HEK293 (cell line): Measurements from ENCODE around the gene SMPX.

Source experiments
- CTCF ChIA-PET: fragments of 350-600 bp; formaldehyde crosslinking; extraction: SDS; loops from one replicate; lab custom pipeline; 2021; ENCODE audit warnings: antibody characterized with exemption; lab: Yijun Ruan, JAX
- POLR2A ChIA-PET: fragments of 300-600 bp; formaldehyde crosslinking; extraction: SDS; loops from one replicate; lab custom pipeline; 2020; ENCODE audit warnings: antibody characterized with exemption, inconsistent platforms; lab: Yijun Ruan, JAX
- H3K27ac ChIP-seq: fragments of 200-500 bp; sonication (Bioruptor generic); 2 replicates; pipeline ENCODE4 v1.5.1; 2014; ENCODE audit warnings: low read depth, low read length, control low read depth, inconsistent platforms; ENCODE audit errors: extremely low read depth
- H3K36me3 ChIP-seq, 2 experiments: fragments of 200-500 bp in 1 of 2; sonication (Bioruptor generic) in 1 of 2; 1 replicate in 1 of 2; 2 replicates in 1 of 2; pipeline ENCODE4 v1.5.1; 2014 to 2017; ENCODE audit warnings: inconsistent platforms in 2 of 2, low read length in 2 of 2; ENCODE audit not compliant: control insufficient read depth in 2 of 2, insufficient read depth in 1 of 2
- H3K4me1 ChIP-seq: fragments of 200-500 bp; sonication (Bioruptor generic); 2 replicates; pipeline ENCODE4 v1.5.1; 2014; ENCODE audit warnings: mild to moderate bottlenecking, low read length, inconsistent platforms; ENCODE audit not compliant: control insufficient read depth, insufficient read depth
- H3K4me3 ChIP-seq: 2 replicates; pipeline ENCODE4 v1.5.1; 2011; ENCODE audit warnings: low read depth, mild to moderate bottlenecking, control low read depth, low read length, moderate library complexity
- H3K9me3 ChIP-seq: fragments of 200-500 bp; sonication (Bioruptor generic); 2 replicates; pipeline ENCODE4 v1.5.1; 2014; ENCODE audit warnings: low read depth, low read length, inconsistent platforms; ENCODE audit not compliant: control insufficient read depth, insufficient read depth
- BCL11B ChIP-seq: fragments of 450-650 bp; formaldehyde crosslinking; IDR thresholded peaks from 2 replicates; pipeline ENCODE4 v1.5.1; 2016; ENCODE audit warnings: low read depth, missing biosample characterization, missing genetic modification characterization
- GLI4 ChIP-seq: fragments of 450-650 bp; formaldehyde crosslinking; IDR thresholded peaks from 2 replicates; pipeline ENCODE4 v1.5.1; 2016; ENCODE audit warnings: missing biosample characterization, missing genetic modification characterization
- OVOL3 ChIP-seq: fragments of 450-650 bp; formaldehyde crosslinking; IDR thresholded peaks from 2 replicates; pipeline ENCODE4 v1.5.1; 2016; ENCODE audit warnings: missing biosample characterization, missing genetic modification characterization
- REPIN1 ChIP-seq: fragments of 450-650 bp; formaldehyde crosslinking; IDR thresholded peaks from 2 replicates; pipeline ENCODE4 v1.5.1; 2017; ENCODE audit warnings: missing biosample characterization, missing genetic modification characterization, low read depth
- SALL2 ChIP-seq: fragments of 450-650 bp; formaldehyde crosslinking; IDR thresholded peaks from 2 replicates; pipeline ENCODE4 v1.5.0; 2017; ENCODE audit warnings: missing biosample characterization, mild to moderate bottlenecking, missing genetic modification characterization, borderline replicate concordance
- ZBTB1 ChIP-seq: fragments of 450-650 bp; formaldehyde crosslinking; IDR thresholded peaks from 2 replicates; pipeline ENCODE4 v1.5.1; 2016; ENCODE audit warnings: missing biosample characterization, missing genetic modification characterization
- ZBTB20 ChIP-seq: fragments of 450-650 bp; formaldehyde crosslinking; IDR thresholded peaks from 2 replicates; pipeline ENCODE4 v1.5.1; 2016; ENCODE audit warnings: missing biosample characterization, missing genetic modification characterization
- ZEB2 ChIP-seq: fragments of 450-650 bp; formaldehyde crosslinking; IDR thresholded peaks from 2 replicates; pipeline ENCODE4 v1.5.1; 2016; ENCODE audit warnings: missing biosample characterization, missing genetic modification characterization
- ZFHX2 ChIP-seq: fragments of 450-650 bp; formaldehyde crosslinking; conservative IDR thresholded peaks from 2 replicates; pipeline ENCODE4 v1.5.1; 2016; ENCODE audit warnings: missing biosample characterization, missing genetic modification characterization
- ZFP41 ChIP-seq: fragments of 450-650 bp; formaldehyde crosslinking; IDR thresholded peaks from 2 replicates; pipeline ENCODE4 v1.5.1; 2016; ENCODE audit warnings: missing biosample characterization, missing genetic modification characterization, borderline replicate concordance
- ZNF140 ChIP-seq: fragments of 450-650 bp; formaldehyde crosslinking; IDR thresholded peaks from 2 replicates; pipeline ENCODE4 v1.5.1; 2016; ENCODE audit warnings: missing biosample characterization, missing genetic modification characterization
- ZNF169 ChIP-seq: fragments of 450-650 bp; formaldehyde crosslinking; IDR thresholded peaks from 2 replicates; pipeline ENCODE4 v1.5.1; 2016; ENCODE audit warnings: missing biosample characterization, missing genetic modification characterization
- ZNF221 ChIP-seq: fragments of 450-650 bp; formaldehyde crosslinking; IDR thresholded peaks from 2 replicates; pipeline ENCODE4 v1.5.1; 2017; ENCODE audit warnings: missing biosample characterization, missing genetic modification characterization, borderline replicate concordance
- ZNF394 ChIP-seq: fragments of 450-650 bp; formaldehyde crosslinking; IDR thresholded peaks from 2 replicates; pipeline ENCODE4 v1.5.1; 2016; ENCODE audit warnings: missing biosample characterization, missing genetic modification characterization, mild to moderate bottlenecking, moderate library complexity, borderline replicate concordance
- ZNF404 ChIP-seq: fragments of 450-650 bp; formaldehyde crosslinking; IDR thresholded peaks from 2 replicates; pipeline ENCODE4 v1.5.1; 2017; ENCODE audit warnings: missing biosample characterization, missing genetic modification characterization
- ZNF501 ChIP-seq: fragments of 450-650 bp; formaldehyde crosslinking; IDR thresholded peaks from 2 replicates; pipeline ENCODE4 v1.5.1; 2016; ENCODE audit warnings: missing biosample characterization, missing genetic modification characterization
- ZNF561 ChIP-seq: fragments of 450-650 bp; IDR thresholded peaks from 2 replicates; pipeline ENCODE4 v1.5.1; 2018; ENCODE audit warnings: missing biosample characterization, missing genetic modification characterization, borderline replicate concordance
- ZNF629 ChIP-seq: fragments of 450-650 bp; formaldehyde crosslinking; IDR thresholded peaks from 2 replicates; pipeline ENCODE4 v1.5.1; 2017; ENCODE audit warnings: missing biosample characterization, missing genetic modification characterization
- ZNF707 ChIP-seq: fragments of 450-650 bp; formaldehyde crosslinking; IDR thresholded peaks from 2 replicates; pipeline ENCODE4 v1.5.1; 2016; ENCODE audit warnings: missing biosample characterization, missing genetic modification characterization
- ZNF791 ChIP-seq: fragments of 450-650 bp; formaldehyde crosslinking; IDR thresholded peaks from 2 replicates; pipeline ENCODE4 v1.5.1; 2016; ENCODE audit warnings: missing biosample characterization, missing genetic modification characterization
- ZNF843 ChIP-seq: fragments of 450-650 bp; formaldehyde crosslinking; IDR thresholded peaks from 2 replicates; pipeline ENCODE4 v1.5.1; 2016; ENCODE audit warnings: missing biosample characterization, missing genetic modification characterization
- TF ChIP-seq, protein P1 (sequence below): fragments of 450-650 bp; formaldehyde crosslinking; IDR thresholded peaks from 2 replicates; pipeline ENCODE4 v1.5.1; 2016; ENCODE audit warnings: missing biosample characterization, missing genetic modification characterization, low read depth
- TF ChIP-seq, protein P2 (sequence below): fragments of 450-650 bp; formaldehyde crosslinking; IDR thresholded peaks from 2 replicates; pipeline ENCODE4 v1.5.1; 2016; ENCODE audit warnings: missing biosample characterization, missing genetic modification characterization
- TF ChIP-seq, protein P3 (sequence below): fragments of 450-650 bp; formaldehyde crosslinking; IDR thresholded peaks from 2 replicates; pipeline ENCODE4 v1.5.0; 2017; ENCODE audit warnings: missing biosample characterization, missing genetic modification characterization, borderline replicate concordance
- TF ChIP-seq, protein P4 (sequence below): sonication (generic); formaldehyde crosslinking; IDR thresholded peaks from 2 replicates; pipeline ENCODE4 v1.8.1; 2022; ENCODE audit warnings: mild to moderate bottlenecking, moderate library complexity, missing genetic modification reagents
- TF ChIP-seq, protein P5 (sequence below): fragments of 450-650 bp; formaldehyde crosslinking; IDR thresholded peaks from 2 replicates; pipeline ENCODE4 v1.5.1; 2016; ENCODE audit warnings: missing biosample characterization, missing genetic modification characterization

SMPX gene

DNA sequence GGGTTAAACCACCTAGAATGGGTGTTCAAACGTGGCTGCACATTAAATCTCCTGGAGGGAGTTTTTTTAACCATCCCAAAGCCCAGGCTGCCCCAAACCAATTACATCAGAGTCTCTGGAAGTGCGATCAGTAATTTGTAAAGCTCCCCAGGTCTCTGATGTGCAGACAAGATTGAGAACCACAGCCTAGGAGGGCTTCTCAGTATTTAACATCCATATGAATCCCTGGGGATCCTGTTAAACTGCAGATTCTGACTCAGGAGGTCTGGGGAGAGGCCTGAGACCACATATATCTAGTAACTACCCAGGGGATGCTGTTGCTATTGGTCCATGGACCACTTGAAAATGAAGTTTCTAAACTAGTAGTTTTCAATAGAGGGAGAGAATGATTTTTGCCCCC, 42.6 kb downstream of the SMPX start:
- CTCF ChIA-PET = no interaction called here

DNA sequence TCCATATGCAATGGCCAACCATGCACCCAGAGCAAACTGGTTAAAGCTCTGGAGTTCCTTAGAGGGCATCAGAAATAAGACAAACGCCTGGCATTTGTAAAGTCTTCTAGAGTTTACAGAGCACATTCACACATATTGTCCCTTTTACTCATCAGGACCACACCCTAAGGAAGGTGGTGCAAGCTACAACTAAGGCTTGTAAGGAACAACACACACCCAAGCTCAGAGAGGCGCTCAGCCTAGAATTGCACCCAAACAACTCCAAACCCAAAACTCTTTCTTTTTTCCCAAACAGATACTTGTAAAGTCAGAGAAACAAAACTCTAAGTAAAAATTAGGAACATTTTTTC, 46.1 kb downstream of the SMPX start:
- ChIA-PET CTCF (interaction anchor here (1.1 to 2.8 kb wide), 2 partner anchors 11 to 13 kb away, joined by 4 to 8 read pairs; no protein-coding TSS in a partner anchor), POLR2A (no interaction called here)
- TF ChIP-seq, protein P1, sequence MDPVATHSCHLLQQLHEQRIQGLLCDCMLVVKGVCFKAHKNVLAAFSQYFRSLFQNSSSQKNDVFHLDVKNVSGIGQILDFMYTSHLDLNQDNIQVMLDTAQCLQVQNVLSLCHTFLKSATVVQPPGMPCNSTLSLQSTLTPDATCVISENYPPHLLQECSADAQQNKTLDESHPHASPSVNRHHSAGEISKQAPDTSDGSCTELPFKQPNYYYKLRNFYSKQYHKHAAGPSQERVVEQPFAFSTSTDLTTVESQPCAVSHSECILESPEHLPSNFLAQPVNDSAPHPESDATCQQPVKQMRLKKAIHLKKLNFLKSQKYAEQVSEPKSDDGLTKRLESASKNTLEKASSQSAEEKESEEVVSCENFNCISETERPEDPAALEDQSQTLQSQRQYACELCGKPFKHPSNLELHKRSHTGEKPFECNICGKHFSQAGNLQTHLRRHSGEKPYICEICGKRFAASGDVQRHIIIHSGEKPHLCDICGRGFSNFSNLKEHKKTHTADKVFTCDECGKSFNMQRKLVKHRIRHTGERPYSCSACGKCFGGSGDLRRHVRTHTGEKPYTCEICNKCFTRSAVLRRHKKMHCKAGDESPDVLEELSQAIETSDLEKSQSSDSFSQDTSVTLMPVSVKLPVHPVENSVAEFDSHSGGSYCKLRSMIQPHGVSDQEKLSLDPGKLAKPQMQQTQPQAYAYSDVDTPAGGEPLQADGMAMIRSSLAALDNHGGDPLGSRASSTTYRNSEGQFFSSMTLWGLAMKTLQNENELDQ (tag by site-specific recombination) = no peak
- TF ChIP-seq REPIN1 (tag by site-specific recombination) = no peak
- TF ChIP-seq, protein P2, sequence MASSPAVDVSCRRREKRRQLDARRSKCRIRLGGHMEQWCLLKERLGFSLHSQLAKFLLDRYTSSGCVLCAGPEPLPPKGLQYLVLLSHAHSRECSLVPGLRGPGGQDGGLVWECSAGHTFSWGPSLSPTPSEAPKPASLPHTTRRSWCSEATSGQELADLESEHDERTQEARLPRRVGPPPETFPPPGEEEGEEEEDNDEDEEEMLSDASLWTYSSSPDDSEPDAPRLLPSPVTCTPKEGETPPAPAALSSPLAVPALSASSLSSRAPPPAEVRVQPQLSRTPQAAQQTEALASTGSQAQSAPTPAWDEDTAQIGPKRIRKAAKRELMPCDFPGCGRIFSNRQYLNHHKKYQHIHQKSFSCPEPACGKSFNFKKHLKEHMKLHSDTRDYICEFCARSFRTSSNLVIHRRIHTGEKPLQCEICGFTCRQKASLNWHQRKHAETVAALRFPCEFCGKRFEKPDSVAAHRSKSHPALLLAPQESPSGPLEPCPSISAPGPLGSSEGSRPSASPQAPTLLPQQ (tag by site-specific recombination) = no peak
- TF ChIP-seq ZFP41 = no peak
- no peak for TF ChIP-seq ZNF394
- no peak for TF ChIP-seq ZNF629 (tag by site-specific recombination)
- TF ChIP-seq ZNF843 (tag by site-specific recombination) = no peak
- TF ChIP-seq ZNF791 (tag by site-specific recombination) = no peak
- no peak for TF ChIP-seq SALL2 (tag by site-specific recombination)
- TF ChIP-seq ZNF140 = no peak
- no peak for TF ChIP-seq ZNF501 (tag by site-specific recombination)
- no peak for TF ChIP-seq ZNF221 (tag by site-specific recombination)
- no peak for TF ChIP-seq ZNF404 (tag by site-specific recombination)
- no peak for TF ChIP-seq ZNF169 (tag by site-specific recombination)
- TF ChIP-seq ZBTB1 = no peak

More for the DNA sequence above, 42.6 kb downstream of the SMPX start:
- Histone ChIP-seq H3K27ac (no peak overlapping the region), H3K9me3 (no peaks in the 10 kb centered on the region; the same call in 1 of the 2 replicates), H3K4me3 (no peak overlapping the region), H3K36me3 (no peaks in the 10 kb centered on the region), H3K4me1 (no peaks in the 10 kb centered on the region)
- TF ChIP-seq ZNF707 (tag by site-specific recombination) (no peak), BCL11B (tag by site-specific recombination) (no peak), GLI4 (tag by site-specific recombination) (no peak), ZFHX2 (tag by site-specific recombination) (no peak), ZEB2 (tag by site-specific recombination) (no peak), OVOL3 (tag by site-specific recombination) (no peak), ZNF561 (tag by site-specific recombination) (no peak), ZBTB20 (no peak)
- TF ChIP-seq, protein P3, sequence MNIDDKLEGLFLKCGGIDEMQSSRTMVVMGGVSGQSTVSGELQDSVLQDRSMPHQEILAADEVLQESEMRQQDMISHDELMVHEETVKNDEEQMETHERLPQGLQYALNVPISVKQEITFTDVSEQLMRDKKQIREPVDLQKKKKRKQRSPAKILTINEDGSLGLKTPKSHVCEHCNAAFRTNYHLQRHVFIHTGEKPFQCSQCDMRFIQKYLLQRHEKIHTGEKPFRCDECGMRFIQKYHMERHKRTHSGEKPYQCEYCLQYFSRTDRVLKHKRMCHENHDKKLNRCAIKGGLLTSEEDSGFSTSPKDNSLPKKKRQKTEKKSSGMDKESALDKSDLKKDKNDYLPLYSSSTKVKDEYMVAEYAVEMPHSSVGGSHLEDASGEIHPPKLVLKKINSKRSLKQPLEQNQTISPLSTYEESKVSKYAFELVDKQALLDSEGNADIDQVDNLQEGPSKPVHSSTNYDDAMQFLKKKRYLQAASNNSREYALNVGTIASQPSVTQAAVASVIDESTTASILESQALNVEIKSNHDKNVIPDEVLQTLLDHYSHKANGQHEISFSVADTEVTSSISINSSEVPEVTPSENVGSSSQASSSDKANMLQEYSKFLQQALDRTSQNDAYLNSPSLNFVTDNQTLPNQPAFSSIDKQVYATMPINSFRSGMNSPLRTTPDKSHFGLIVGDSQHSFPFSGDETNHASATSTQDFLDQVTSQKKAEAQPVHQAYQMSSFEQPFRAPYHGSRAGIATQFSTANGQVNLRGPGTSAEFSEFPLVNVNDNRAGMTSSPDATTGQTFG (tag by site-specific recombination) = no peak
- TF ChIP-seq, protein P4, sequence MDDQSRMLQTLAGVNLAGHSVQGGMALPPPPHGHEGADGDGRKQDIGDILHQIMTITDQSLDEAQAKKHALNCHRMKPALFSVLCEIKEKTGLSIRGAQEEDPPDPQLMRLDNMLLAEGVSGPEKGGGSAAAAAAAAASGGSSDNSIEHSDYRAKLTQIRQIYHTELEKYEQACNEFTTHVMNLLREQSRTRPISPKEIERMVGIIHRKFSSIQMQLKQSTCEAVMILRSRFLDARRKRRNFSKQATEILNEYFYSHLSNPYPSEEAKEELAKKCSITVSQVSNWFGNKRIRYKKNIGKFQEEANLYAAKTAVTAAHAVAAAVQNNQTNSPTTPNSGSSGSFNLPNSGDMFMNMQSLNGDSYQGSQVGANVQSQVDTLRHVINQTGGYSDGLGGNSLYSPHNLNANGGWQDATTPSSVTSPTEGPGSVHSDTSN (CRISPR knock-in tag) = no peak
- TF ChIP-seq, protein P5, sequence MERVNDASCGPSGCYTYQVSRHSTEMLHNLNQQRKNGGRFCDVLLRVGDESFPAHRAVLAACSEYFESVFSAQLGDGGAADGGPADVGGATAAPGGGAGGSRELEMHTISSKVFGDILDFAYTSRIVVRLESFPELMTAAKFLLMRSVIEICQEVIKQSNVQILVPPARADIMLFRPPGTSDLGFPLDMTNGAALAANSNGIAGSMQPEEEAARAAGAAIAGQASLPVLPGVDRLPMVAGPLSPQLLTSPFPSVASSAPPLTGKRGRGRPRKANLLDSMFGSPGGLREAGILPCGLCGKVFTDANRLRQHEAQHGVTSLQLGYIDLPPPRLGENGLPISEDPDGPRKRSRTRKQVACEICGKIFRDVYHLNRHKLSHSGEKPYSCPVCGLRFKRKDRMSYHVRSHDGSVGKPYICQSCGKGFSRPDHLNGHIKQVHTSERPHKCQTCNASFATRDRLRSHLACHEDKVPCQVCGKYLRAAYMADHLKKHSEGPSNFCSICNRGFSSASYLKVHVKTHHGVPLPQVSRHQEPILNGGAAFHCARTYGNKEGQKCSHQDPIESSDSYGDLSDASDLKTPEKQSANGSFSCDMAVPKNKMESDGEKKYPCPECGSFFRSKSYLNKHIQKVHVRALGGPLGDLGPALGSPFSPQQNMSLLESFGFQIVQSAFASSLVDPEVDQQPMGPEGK = no peak
- TF ChIP-seq, protein P2 (tag by site-specific recombination) = no peak
- POLR2A ChIA-PET = no interaction called here

More for the DNA sequence above, 46.1 kb downstream of the SMPX start:
- H3K36me3 ChIP-seq = no peaks in the 10 kb centered on the region
- H3K4me1 ChIP-seq = no peaks in the 10 kb centered on the region
- no peaks in the 10 kb centered on the region; the same call in 1 of the 2 replicates for H3K9me3 ChIP-seq
- no peak overlapping the region for H3K27ac ChIP-seq
- no peak overlapping the region for H3K4me3 ChIP-seq
